A673 (cell line): Measurements from ENCODE around the gene CCDC197.

ENCODE experiments used
- EZH2 ChIP-seq: fragments of 200-600 bp; sonication (generic); IDR thresholded peaks from 2 replicates; pipeline ENCODE4 v1.6.1; 2017; ENCODE audit warnings: borderline replicate concordance, low read depth, mild to moderate bottlenecking, mixed read lengths, antibody characterized with exemption, low read length; ENCODE audit not compliant: poor library complexity, severe bottlenecking
- TF ChIP-seq, protein P1 (sequence below): fragments of 300-800, 200-600 bp; sonication (generic); conservative IDR thresholded peaks from 2 replicates; pipeline ENCODE4 v1.5.1; 2017; ENCODE audit warnings: low read depth, mild to moderate bottlenecking, antibody characterized with exemption, low read length, moderate library complexity, mixed read lengths

GRCh38 chr14:93956514-93957332 lies 40.4 kb upstream of the CCDC197 start:
- TF ChIP-seq, protein P1, sequence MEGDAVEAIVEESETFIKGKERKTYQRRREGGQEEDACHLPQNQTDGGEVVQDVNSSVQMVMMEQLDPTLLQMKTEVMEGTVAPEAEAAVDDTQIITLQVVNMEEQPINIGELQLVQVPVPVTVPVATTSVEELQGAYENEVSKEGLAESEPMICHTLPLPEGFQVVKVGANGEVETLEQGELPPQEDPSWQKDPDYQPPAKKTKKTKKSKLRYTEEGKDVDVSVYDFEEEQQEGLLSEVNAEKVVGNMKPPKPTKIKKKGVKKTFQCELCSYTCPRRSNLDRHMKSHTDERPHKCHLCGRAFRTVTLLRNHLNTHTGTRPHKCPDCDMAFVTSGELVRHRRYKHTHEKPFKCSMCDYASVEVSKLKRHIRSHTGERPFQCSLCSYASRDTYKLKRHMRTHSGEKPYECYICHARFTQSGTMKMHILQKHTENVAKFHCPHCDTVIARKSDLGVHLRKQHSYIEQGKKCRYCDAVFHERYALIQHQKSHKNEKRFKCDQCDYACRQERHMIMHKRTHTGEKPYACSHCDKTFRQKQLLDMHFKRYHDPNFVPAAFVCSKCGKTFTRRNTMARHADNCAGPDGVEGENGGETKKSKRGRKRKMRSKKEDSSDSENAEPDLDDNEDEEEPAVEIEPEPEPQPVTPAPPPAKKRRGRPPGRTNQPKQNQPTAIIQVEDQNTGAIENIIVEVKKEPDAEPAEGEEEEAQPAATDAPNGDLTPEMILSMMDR = no peak
- TF ChIP-seq EZH2 = no peak
